Gastroesophageal sphincter (tissue), 3 donors: ENCODE data around the gene PAGE1.

ENCODE experiments used
- EP300 ChIP-seq: sonication (generic); formaldehyde crosslinking; IDR thresholded peaks from one replicate; pipeline ENCODE4 v1.6.1; 2017; ENCODE audit warnings: antibody characterized with exemption, mild to moderate bottlenecking
- POLR2AphosphoS5 ChIP-seq: sonication (generic); formaldehyde crosslinking; IDR thresholded peaks from one replicate; pipeline ENCODE4 v1.6.1; 2017; ENCODE audit warnings: antibody characterized with exemption
- TF ChIP-seq, protein P1 (sequence below), 4 experiments: fragments of 200-600 bp in 2 of 4; fragments of 450-650 bp in 2 of 4; sonication (generic) in 1 of 4; IDR thresholded peaks; one replicate each; pipeline ENCODE4 v1.5.1; 2017 to 2019; ENCODE audit warnings: antibody characterized with exemption in 4 of 4, mild to moderate bottlenecking in 2 of 4, moderate library complexity in 2 of 4

DNA sequence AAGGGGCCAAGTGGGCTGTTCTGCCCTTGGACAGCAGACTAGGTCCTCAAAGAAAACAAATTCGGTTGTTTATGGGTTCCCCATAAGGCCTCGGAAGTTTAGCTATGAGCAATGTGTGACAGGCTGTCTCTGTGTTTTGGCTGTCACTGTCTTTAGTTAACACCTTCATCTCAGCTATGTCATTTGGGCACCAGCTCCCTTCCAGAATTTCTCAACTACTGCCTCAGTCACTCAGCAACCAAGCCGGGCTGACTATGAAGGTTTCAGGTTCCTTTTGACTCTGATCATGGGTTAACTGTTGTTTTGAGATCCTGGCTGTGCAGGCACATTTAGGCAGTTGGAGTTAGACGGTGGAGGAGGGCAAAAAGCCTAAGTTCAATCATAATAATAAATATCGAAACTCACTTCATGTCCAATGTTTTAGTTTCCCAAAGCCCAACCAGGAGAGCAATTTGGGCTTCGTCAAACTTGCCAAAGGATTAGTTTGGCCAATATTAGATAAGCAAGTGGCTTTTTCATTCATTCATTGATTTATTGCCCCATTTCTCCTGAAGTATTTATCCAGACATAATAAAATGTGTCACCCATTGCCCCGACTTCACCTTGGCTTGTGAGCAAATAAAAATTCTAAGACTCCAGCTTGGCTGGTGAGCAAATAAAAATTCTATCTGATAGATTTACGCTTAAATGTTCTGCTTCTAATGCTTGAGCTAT, 9.1 kb upstream of the PAGE1 start:
- no peak for TF ChIP-seq EP300
- TF ChIP-seq, protein P1, sequence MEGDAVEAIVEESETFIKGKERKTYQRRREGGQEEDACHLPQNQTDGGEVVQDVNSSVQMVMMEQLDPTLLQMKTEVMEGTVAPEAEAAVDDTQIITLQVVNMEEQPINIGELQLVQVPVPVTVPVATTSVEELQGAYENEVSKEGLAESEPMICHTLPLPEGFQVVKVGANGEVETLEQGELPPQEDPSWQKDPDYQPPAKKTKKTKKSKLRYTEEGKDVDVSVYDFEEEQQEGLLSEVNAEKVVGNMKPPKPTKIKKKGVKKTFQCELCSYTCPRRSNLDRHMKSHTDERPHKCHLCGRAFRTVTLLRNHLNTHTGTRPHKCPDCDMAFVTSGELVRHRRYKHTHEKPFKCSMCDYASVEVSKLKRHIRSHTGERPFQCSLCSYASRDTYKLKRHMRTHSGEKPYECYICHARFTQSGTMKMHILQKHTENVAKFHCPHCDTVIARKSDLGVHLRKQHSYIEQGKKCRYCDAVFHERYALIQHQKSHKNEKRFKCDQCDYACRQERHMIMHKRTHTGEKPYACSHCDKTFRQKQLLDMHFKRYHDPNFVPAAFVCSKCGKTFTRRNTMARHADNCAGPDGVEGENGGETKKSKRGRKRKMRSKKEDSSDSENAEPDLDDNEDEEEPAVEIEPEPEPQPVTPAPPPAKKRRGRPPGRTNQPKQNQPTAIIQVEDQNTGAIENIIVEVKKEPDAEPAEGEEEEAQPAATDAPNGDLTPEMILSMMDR (IDR thresholded peaks at IDR 0.05): no peak
- TF ChIP-seq POLR2AphosphoS5: no peak
